K562 treated with DMSO at 1 percent for 24 hours (cell line): ENCODE results near the gene MRPL40. TPM values are rescaled to one million over a fixed set of nuclear protein-coding genes. Genes with fewer than 3 reads are reported as not detected.

ENCODE experiments used
- total RNA-seq: library from RNA; unstranded; fragments of 300-600 nt; gene quantifications from 2 replicates; pipeline ENCODE4 v1.2.3, GENCODE V29; 2022; ENCODE audit warnings: low read depth; ENCODE audit not compliant: insufficient read depth

MRPL40 gene
- total RNA-seq: 111 and 128 TPM in 2 replicates

DNA sequence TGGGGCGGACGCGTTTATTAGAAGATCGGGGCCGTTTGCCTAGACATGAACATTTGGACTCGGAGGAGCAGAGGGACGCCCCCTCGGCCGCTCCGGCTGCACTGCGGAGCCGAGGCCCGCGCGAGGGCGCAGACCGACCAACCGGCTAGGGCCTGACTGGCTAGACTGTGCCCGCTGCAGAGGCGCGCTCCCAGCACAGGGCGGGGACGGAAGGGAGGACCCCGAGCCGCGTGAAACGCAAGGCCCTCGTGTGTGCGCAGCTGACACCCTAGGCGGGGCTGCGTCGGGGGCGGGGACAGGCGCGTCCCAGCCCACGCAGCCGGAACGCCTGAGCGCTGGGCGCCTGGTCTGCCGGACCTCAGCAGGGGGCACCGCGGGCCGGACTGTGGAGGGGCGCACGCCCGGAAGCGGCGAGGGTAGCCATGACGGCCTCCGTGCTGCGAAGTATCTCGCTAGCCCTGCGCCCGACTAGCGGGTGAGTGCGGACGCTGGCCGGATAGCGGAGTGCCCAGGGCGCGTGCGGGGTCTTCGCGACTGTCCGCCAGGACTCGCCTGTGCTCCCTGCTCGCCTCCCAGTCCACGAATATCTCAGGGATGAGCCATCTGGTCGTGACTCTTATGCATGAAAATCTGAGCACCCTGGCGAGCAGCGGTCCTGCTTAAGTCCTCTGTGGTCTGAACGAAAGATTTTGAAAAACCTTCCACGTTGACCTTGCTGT is at the start of gene MRPL40:
TSS of gene MRPL40 (plus strand) at position 413 of the 719 bp plus-strand sequence. CDS start at position 423, 10 bp downstream.

DNA sequence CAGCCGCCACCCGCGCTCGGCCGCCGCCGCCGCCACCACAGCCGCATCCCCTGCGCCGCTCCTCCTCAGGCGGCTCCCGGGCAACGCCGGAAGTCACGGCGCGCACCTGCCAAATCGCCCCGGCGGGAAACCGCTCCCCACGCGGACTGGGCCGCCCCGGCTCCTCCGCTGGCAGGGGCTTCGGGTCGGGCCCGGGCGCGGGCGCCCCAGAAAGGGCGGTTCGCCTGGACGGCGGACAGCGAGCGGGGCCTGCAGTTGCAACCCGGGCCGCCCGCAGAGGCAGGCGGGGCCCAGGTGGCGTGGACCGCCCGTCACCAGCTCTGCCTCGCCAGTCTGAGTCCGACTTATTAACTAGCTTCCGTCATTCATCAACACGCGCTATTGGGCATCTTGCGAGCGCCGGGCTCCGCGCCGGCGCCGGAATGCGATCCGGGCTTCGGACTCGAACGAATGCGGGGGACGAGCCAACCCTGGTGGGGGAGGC is 654 bp upstream of the MRPL40 start, which contains the start of gene HIRA:
TSS of gene HIRA (minus strand) at position 85 of the 484 bp plus-strand sequence. CDS start 257 bp downstream, outside the sequence.

DNA sequence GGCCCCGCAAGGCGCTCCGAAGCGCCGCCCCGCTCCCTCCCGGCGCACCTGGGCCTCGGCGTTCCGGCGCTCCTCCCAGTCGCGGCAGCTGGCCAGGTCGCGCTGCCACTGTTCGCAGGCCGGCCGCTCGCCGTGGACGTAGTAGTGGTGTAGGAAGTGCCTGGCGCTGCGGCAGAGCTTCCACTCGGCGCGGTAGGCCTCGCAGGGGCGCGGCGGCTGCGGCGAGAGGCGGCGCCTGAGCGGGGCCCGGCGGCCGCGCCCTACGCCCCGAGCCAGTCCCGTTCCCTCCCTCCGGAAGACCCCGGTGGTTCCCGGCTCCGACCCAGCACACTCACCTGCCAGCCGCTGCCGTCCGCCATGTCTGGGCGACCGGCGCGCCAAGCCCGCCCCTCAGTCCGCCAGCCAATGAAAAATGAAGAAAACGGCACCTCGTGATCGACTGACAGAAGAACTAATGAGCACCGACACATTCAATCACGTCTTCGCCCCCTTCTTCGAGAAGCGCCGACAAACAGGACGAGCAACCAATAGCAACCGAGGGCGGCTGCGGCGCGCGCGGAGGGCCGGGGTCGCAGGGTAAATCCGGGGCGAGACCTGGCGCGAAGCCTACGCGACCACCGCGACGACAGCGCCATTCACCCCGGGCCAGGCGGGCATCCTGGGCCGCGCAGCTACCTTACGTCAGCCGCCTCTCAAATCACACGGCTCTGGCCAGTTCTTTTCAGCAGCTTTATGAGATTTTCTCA is 15.2 kb downstream of the MRPL40 start, which contains the start of gene C22orf39:
TSS of gene C22orf39 (minus strand) at position 382 of the 746 bp plus-strand sequence. CDS start at position 359, 23 bp downstream.

DNA sequence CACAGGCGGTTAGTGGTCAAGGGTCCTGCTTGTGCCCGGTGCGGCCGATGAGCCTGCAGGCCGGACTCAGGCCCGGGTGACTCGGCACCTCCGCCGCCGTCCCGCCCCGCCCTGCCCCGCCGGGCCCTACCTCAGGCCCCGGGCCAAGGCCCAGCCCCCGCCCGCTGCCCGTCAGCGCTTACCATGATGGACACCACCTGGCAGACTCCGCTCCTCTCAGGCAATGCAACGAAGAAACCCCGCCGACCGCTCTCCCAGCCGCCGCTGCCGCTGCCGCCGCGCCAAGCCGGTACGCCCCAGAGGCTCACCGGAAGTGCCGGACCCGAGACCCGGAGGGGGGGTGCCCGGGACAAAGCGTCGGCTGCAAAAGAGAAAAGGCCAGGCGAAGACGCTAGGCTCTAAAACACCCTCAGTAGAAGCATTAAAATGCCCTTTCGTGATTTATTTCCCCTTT is 46.6 kb downstream of the MRPL40 start, which contains the start of gene UFD1:
TSS of gene UFD1 (minus strand) at position 293 of the 454 bp plus-strand sequence. CDS start at position 185, 108 bp downstream.

DNA sequence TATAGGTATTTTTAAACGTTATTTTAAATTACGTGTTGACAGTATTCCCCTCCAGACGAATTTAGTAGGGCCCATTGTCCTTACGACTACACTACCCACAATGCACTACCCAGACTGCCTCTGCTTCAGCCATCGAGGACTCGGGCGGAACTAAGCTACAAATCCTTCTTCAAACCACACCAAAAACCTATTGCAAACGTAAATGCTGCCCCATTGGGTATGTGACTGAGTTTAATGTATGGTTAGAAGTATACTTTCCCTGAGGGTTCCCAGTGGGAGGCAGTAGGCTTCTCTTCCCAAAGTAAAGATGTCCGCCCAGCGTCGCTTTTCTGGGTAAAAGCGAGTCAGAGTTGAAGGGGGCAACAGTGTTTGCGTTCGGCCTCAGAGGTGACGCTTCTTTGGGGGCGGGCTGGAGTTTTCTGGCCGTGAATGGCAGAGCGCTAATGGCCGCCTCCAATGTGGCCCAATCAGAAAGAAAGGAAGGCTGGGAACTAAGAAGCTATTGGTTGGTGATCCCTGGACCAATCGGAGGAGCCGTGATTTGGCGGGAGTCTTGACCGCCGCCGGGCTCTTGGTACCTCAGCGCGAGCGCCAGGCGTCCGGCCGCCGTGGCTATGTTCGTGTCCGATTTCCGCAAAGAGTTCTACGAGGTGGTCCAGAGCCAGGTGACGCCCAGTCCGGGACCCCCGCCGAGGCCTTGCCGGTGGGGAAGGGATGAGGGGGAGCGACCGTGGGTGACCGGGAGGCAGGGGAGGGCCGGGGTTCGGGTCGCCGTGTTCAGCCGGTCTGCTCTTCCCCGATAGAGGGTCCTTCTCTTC is 47.2 kb downstream of the MRPL40 start, which contains the start of gene CDC45:
TSS of gene CDC45 (plus strand) at position 566 of the 818 bp plus-strand sequence. CDS start at position 615, 49 bp downstream.

Other genes with a start within 250 kb of the MRPL40 start
- 32.0 and 36.4 TPM in 2 replicates for gene CLTCL1, start 140.8 kb upstream of the MRPL40 start, total RNA-seq
- 111 and 112 TPM in 2 replicates for gene HIRA, start 812 bp upstream of the MRPL40 start, total RNA-seq
- gene C22orf39, start 15.2 kb downstream of the MRPL40 start, total RNA-seq: 128 and 132 TPM in 2 replicates
- gene UFD1, start 46.6 kb downstream of the MRPL40 start, total RNA-seq: 418 and 433 TPM in 2 replicates
- 210 and 225 TPM in 2 replicates for gene CDC45, start 47.4 kb downstream of the MRPL40 start, total RNA-seq
- 0.97 and 1.1 TPM in 2 replicates for gene CLDN5, start 91.9 kb downstream of the MRPL40 start, total RNA-seq